Lung microvascular endothelial cell (primary cell): ENCODE measurements around the gene AMN. TPM values are rescaled to one million over a fixed set of nuclear protein-coding genes. Genes with fewer than 3 reads are reported as not detected.

ENCODE experiments used
- DNase-seq, 2 donors: peaks; one replicate each; pipeline versions ENCODE4 v3.0.0 to v3.0.0-alpha.2; 2010; ENCODE audit warnings: low read depth in 2 of 2
- total RNA-seq: library from RNA; depleted of rRNA; stranded (reverse); fragments of >200 nt; gene quantifications from 2 replicates; pipeline ENCODE4 v1.2.1, GENCODE V29; 2014

The AMN gene
- total RNA-seq, 1 donor from 2014 or later = 0.20 TPM

DNA sequence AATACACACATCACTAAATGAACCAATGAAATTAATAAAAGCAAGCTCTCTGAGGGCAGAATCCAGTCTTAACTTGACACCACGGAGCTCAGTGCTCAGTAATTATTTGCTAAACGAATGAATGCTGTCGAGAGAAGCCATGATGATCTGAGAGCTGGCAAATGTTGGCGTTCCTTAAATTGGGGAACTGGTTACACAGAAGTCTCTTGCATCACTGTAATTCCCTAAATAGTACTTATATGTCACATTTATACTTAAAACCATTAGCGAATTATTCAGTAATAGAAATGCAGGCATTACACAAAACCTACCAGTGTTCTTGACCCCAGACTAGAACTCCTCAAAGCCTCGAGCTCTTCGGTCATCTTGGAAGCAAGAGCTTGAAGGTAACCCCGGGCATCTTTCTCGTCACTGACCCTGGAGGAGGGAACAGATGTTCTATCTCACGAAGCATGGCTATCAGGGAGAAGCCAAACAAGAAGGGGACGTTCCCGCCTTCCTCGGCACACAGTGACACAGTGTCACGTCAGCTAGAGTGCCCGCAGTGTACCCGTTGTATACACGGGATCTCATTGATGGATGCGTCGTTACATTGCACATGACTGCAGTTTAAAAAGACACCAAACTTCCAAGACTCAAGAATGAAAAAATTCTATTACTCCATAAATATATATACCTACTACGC lies 43.6 kb downstream of the AMN start:
- DNase-seq = no peak

DNA sequence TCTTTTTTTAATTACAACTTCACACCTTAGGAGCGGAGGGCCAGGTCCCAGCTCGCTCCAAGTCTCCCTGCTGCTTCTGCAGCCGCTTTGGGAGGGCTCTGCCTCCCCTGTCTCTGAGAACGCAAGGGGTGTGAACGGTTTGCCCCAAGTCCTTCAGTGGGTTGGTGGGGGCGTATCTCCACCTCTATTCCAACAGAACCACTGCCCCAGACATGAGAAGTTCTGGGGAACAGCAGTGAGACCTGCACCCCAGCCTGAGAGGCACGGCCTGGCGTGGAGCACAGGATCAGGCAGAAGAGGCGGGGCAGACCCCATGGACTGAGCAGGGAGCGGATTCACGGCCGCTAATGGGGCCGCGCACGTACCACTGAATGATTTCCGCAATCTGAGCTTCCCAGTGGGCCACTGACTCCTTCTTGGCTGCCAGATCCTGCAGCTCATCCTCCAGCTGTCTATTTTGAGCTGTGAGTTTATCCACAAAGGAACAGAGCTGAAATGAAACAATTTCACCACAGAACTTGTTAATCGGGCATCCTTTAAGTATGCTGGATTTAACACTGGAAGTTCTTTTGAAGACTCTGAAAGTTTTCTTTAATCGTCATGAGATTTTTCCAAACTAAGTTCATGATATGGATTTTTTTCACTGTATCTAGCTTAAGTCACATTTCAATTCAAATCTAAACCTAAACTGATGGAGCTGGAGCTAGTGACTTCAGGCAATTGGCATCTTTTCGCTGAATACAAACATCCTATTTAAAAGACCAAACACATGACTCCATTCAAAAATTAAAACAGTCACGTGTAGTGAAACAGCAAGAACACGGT lies 44.4 kb downstream of the AMN start:
- DNase-seq = no peak

- no peak for DNase-seq
Observed at GRCh38 chr14:102967506-102967795, 45.0 kb downstream of the AMN start.

GRCh38 chr14:102968306-102968705 lies 45.8 kb downstream of the AMN start:
- DNase-seq = no peak

DNA sequence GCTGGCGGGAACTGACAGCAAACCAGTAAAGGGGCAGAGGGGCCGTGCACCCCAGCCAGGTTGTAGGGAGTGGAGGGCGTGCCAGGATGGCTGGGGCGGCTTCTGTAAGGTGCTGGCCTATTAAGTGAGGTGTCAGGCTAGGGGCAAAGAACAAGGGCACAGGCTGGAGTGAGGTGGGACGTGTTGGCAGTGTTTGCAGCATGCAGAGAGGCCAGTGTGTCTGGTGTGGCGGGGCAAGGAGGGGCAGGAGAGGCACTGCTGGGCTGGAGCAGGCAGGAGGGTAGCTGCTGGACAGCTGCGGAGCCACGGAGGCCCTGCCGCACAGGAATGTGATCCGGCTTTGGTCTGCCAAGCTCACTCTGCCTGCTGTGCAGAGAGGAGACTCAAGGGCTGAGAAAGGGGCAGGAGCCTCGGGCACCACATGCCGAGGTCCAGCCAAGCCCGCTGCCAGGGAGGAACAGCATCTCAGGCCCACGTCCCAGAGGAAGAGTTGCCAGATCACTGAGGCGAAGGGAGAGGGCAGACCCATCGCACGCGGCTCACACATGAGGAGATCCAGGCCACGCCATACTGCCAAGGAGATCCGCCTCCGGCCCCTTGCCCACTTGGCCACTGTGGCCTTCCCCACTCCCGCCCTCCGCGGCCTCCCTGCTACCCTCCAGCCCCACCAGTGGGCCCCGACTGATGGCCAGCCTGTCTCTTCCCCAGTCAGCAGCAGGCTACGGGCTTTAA lies 46.8 kb downstream of the AMN start:
- no peak for DNase-seq

GRCh38 chr14:102969901-102970300 lies 47.4 kb downstream of the AMN start:
- DNase-seq = no peak

GRCh38 chr14:102970496-102970895 lies 48.0 kb downstream of the AMN start:
- DNase-seq = no peak

DNA sequence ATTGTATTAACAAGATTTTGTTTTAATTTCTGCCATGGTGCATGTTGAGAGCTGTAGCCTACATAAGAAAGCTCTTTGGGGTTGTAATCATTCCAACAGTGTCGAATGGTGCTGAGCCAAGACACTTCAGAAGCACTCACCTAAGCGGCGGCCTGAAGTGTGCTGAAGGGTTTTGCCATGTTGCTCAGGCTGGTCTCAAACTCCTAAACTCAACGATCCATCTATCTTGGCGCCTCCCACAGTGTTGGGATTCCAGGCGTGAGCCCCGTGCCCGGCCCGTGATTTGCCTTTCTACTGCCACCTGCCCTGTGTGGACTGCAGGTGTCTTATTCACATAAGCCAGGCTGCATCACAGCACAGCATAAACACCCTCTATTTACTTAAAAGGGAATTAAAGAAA lies 48.9 kb downstream of the AMN start:
- DNase-seq = no peak

DNA sequence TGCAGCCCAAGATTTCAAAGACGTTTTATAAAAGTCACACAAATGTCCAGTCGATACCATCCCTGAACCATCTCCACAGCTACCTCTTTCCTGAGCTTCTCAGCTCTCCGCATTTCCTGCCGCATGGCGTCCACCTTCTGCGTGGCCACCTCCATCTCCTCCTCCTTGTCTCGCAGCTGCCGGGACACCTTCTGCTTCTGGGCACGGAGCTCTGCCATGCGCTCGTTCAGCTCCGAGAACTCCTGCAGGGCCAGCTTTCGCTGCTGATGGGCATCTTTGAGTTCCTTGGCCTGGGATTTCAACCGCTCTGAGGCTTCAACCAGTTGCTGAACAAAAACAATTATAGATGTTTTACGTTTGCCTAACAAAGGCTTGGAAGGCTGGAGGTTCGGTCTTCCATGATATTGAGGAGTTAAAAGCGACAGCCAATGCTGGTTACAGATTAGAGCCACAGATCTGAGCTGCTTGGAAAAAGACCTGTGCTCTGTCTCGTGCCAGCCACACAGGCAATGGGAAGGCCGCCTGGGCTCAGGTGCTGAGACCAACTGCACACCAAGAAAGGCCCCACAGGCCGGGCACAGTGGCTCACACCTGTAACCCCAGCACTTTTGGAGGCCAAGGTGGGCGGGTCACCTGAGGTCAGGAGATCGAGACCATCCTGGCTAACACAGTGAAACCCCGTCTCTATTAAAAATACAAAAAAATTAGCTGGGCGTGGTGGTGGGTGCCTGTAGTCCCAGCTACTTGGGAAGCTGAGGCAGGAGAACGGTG lies 49.6 kb downstream of the AMN start:
- DNase-seq = no peak

- DNase-seq = no peak
Observed at GRCh38 chr14:102973706-102974285, 51.3 kb downstream of the AMN start.

GRCh38 chr14:102975662-102976061 lies 53.2 kb downstream of the AMN start:
- no peak for DNase-seq

- DNase-seq = no peak
Observed at GRCh38 chr14:102977475-102977874, 55.0 kb downstream of the AMN start.

DNA sequence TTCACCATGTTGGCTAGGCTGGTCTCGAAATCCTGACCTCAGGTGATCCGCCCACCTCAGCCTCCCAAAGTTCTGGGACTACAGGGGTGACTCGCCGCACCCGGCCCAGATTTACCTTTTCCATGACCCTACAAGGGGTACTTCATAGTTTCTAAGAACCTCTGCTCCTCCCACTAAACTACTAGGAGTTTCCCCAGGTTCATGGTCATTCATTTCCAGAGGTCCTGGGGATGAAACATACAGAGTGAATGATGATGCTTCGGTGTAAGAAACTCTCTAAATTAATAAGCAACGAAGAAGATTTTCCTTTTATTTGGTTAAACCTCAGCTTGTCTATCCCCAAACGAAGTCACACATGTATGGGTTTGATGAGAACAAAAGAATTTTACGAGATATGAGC lies 56.9 kb downstream of the AMN start:
- DNase-seq = no peak

GRCh38 chr14:102980409-102980810 lies 57.9 kb downstream of the AMN start:
- no peak for DNase-seq

Other genes with a start within 250 kb of the AMN start
- gene TRAF3, start 145.2 kb upstream of the AMN start, total RNA-seq = 8.5 and 10.7 TPM in 2 replicates
- gene CDC42BPB, start 134.9 kb downstream of the AMN start, total RNA-seq = 73.7 and 104 TPM in 2 replicates
- gene LBHD2, start 161.5 kb downstream of the AMN start, total RNA-seq = not detected in 2 replicates
- gene EXOC3L4, start 172.1 kb downstream of the AMN start, total RNA-seq = not detected in 2 replicates
- gene TNFAIP2, start 200.8 kb downstream of the AMN start, total RNA-seq = 21.0 and 46.0 TPM in 2 replicates